ENCODE data around the gene TGIF1. TPM values are rescaled to one million over a fixed set of nuclear protein-coding genes. Genes with fewer than 3 reads are reported as not detected.

TGIF1 gene
- total RNA-seq, 1 donor from 2014 or later = 441 TPM

DNA sequence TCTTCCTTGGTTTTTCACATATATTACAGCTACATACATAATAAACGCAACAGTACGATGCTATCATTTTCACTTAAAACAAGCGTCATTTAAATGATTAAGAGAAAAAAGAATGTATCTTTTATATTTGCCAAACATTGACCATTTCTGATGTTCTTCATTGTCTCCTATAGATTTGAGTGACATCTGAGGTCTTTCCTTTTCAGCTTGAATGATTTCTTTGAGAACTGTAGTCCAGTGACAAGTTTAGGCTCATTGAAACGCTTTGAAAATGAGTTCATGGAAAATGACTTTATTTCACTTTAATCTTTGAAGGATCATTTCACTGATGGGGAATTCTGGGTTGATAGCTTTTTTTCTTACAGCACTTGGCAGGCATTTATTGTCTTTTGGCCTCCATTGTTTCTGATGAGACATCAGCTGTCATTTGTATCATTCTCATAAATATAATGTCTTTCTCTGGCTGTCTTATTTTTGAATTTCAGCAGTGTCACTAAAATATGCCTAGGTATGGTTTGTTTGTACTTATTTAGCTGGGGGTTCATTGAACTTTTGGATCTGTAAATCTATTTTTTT lies 10.9 kb downstream of the TGIF1 start:
- DNase-seq (ENCODE audit: low read depth) = no peak
- TF ChIP-seq, protein P1, sequence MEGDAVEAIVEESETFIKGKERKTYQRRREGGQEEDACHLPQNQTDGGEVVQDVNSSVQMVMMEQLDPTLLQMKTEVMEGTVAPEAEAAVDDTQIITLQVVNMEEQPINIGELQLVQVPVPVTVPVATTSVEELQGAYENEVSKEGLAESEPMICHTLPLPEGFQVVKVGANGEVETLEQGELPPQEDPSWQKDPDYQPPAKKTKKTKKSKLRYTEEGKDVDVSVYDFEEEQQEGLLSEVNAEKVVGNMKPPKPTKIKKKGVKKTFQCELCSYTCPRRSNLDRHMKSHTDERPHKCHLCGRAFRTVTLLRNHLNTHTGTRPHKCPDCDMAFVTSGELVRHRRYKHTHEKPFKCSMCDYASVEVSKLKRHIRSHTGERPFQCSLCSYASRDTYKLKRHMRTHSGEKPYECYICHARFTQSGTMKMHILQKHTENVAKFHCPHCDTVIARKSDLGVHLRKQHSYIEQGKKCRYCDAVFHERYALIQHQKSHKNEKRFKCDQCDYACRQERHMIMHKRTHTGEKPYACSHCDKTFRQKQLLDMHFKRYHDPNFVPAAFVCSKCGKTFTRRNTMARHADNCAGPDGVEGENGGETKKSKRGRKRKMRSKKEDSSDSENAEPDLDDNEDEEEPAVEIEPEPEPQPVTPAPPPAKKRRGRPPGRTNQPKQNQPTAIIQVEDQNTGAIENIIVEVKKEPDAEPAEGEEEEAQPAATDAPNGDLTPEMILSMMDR (IDR thresholded peaks at IDR 0.05; ENCODE audit: insufficient read depth, low read length, severe bottlenecking) = no peak
- H3K36me3 ChIP-seq (ENCODE audit: control insufficient read depth, insufficient read depth, low read length) = peaks cover 10% of the 10 kb centered on the region

DNA sequence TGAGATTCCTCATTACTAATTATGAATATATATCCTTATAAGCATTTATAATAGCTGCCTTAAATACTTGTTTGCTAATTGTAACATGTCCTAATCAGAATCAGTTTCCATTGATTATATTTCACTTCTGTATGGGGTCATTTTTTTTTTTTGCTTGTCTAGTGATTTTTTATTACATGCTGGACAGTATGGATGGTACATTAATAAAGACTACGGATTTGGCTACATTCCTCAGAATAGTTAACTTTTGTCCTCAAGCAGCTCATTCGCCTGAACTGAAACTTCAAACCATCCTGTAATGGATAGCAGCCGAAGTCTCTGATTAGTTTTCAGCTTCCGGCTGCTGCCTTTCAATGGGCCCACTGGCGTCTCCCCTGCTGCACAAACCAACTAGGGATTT lies 11.7 kb downstream of the TGIF1 start:
- no peak for DNase-seq (ENCODE audit: low read depth)
- TF ChIP-seq, protein P1 (IDR thresholded peaks at IDR 0.05; ENCODE audit: insufficient read depth, low read length, severe bottlenecking) = no peak
- FAIRE-seq = no peak
- H3K36me3 ChIP-seq (ENCODE audit: control insufficient read depth, insufficient read depth, low read length) = peaks cover 5% of the 10 kb centered on the region
- H3K27me3 ChIP-seq (ENCODE audit: control insufficient read depth, insufficient read depth, low read length) = no peaks in the 10 kb centered on the region
- no peak overlapping the region for H3K4me3 ChIP-seq (ENCODE audit: low read depth, low read length)

More for the DNA sequence above, 10.9 kb downstream of the TGIF1 start:
- Histone ChIP-seq H3K4me3 (ENCODE audit: low read depth, low read length) (no peak overlapping the region), H3K27me3 (ENCODE audit: control insufficient read depth, insufficient read depth, low read length) (no peaks in the 10 kb centered on the region)
- FAIRE-seq = no peak

DNA sequence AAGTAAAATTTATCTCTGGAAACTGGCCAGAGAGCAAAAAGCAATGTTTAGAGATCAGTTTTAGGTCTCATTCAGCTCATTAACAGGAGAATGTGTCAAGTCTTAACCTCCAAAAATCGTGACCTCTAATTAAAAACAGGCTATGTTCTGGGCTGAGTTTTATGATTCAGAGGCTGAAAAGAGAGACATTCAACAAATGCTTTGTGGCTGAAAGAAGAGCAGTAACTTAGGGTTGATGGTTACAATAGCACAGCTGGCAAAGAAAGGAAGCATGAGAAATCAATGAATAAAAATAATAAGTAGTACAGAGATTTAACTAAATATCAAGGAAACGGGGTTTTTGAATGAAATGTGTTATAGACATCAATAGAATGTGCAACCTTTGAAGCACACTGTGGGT lies 13.1 kb downstream of the TGIF1 start:
- Histone ChIP-seq H3K4me3 (ENCODE audit: low read depth, low read length) (no peak overlapping the region), H3K36me3 (ENCODE audit: control insufficient read depth, insufficient read depth, low read length) (no peaks in the 10 kb centered on the region), H3K27me3 (ENCODE audit: control insufficient read depth, insufficient read depth, low read length) (no peaks in the 10 kb centered on the region)
- DNase-seq (ENCODE audit: low read depth) (no peak), FAIRE-seq (no peak)
- TF ChIP-seq, protein P1 (IDR thresholded peaks at IDR 0.05; ENCODE audit: insufficient read depth, low read length, severe bottlenecking) = no peak

DNA sequence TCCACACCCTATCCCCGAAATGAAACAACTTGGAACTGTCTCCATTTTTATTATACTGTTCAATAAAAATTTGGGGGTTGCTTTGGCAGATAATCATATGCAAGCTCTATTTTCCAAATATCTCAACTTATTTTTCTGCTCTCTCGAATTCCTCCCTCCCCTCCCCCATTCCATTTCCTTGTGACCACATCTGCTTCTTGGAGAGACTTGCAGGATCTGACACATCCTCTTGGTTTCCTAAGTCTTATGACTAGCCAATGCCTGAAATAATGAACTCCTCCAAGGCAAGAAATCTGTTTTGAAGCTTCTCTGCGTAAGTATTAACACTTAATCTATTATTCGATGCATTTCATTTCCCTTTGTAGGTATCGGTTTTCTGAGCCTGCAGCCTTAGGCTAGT lies 16.1 kb downstream of the TGIF1 start:
- FAIRE-seq = no peak

DNA sequence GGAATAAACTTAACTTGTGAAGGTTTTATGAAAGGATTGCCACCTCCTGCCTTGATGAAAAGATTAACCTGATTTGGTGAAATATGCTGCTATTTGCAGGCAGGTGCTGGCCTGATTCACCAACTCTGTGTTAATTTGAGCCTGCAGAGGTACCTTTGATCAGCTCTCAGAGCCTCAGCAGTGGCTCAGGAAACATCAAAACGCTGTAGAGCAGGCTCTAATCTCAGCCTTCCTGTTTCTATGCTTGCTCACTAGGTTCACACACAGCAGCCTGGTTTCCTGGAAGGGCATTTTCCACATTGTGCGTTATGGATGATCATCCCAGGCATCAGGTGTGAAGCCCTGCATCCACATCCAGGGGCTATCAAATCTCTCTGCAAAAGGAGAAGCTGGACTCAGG lies 16.9 kb downstream of the TGIF1 start:
- TF ChIP-seq, protein P1 (IDR thresholded peaks at IDR 0.05; ENCODE audit: insufficient read depth, low read length, severe bottlenecking) = no peak
- no peak for FAIRE-seq

More for the DNA sequence above, 16.1 kb downstream of the TGIF1 start:
- Histone ChIP-seq H3K27me3 (ENCODE audit: control insufficient read depth, insufficient read depth, low read length) (no peaks in the 10 kb centered on the region), H3K36me3 (ENCODE audit: control insufficient read depth, insufficient read depth, low read length) (no peaks in the 10 kb centered on the region), H3K4me3 (ENCODE audit: low read depth, low read length) (no peak overlapping the region)
- peak; percentile 84 for DNase-seq (ENCODE audit: low read depth)
- TF ChIP-seq, protein P1 (IDR thresholded peaks at IDR 0.05; ENCODE audit: insufficient read depth, low read length, severe bottlenecking) = no peak

More for the DNA sequence above, 16.9 kb downstream of the TGIF1 start:
- DNase-seq (ENCODE audit: low read depth) = no peak
- Histone ChIP-seq H3K4me3 (ENCODE audit: low read depth, low read length) (no peak overlapping the region), H3K36me3 (ENCODE audit: control insufficient read depth, insufficient read depth, low read length) (no peaks in the 10 kb centered on the region), H3K27me3 (ENCODE audit: control insufficient read depth, insufficient read depth, low read length) (no peaks in the 10 kb centered on the region)

All from bronchial epithelial cell (primary cell).